ENCODE measurements around the gene TMEM175.
"Not testable (repeated sequence)": the region's sequence is repeated elsewhere in the genome, so short reads cannot be mapped to it uniquely, and the experiment has no call there.

Gene TMEM175

GRCh38 chr4:915041-915474, 17.2 kb upstream of the TMEM175 start:
- no peak for DNase-seq (ENCODE audit: extremely low read depth in 1 of 2, low read depth in 1 of 2)

DNA sequence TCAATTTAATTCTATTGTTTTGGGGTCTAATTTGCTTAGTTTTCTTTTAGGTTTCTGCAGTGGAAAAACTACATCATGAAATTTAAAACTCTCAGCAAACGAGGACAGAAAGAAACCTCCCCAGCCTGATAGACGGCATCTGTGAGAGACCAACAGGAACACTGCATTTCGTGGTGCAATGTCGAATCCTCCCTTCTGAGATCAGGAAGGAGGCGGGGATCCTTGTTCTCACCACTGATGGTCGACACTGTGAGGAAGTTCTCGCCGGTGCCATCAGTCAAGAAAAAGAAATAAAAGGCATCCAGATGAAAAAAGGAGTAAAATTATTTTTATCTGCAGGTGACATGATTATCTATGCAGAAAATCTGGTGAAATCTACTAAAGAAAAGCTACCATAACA, 16.7 kb upstream of the TMEM175 start:
- no peak for DNase-seq (ENCODE audit: extremely low read depth in 1 of 2, low read depth in 1 of 2)

- DNase-seq (ENCODE audit: extremely low read depth in 1 of 2, low read depth in 1 of 2): no peak
These were observed 14.8 kb upstream of the TMEM175 start for GRCh38 chr4:917466-917865.

DNA sequence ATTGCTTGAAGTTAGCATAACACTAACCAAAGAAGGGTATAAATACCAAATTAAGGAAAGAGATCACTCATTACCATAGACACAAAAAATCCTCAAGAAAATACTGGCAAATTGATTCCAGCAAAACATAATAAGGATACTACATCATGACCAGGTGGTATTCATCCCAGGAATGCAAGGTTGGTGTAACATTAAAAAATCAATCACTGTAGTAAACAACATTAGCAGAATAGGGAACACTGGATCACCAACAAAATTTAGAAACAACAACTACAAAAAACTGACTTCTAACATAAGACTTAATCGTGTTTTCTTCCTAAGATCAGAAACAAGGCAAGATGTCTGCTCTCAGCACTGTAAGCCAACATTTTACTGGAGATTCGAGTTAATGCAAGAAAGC, 14.3 kb upstream of the TMEM175 start:
- no peak for DNase-seq (ENCODE audit: extremely low read depth in 1 of 2, low read depth in 1 of 2)

- not testable (repeated sequence) for DNase-seq (ENCODE audit: extremely low read depth in 1 of 2, low read depth in 1 of 2)
These were observed 13.7 kb upstream of the TMEM175 start for GRCh38 chr4:918591-918990.

GRCh38 chr4:919004-919680, 13.1 kb upstream of the TMEM175 start:
- DNase-seq (ENCODE audit: extremely low read depth in 1 of 2, low read depth in 1 of 2): not testable (repeated sequence)

- no peak for DNase-seq (ENCODE audit: extremely low read depth in 1 of 2, low read depth in 1 of 2)
These were observed 10.4 kb upstream of the TMEM175 start for GRCh38 chr4:921830-922331.

DNA sequence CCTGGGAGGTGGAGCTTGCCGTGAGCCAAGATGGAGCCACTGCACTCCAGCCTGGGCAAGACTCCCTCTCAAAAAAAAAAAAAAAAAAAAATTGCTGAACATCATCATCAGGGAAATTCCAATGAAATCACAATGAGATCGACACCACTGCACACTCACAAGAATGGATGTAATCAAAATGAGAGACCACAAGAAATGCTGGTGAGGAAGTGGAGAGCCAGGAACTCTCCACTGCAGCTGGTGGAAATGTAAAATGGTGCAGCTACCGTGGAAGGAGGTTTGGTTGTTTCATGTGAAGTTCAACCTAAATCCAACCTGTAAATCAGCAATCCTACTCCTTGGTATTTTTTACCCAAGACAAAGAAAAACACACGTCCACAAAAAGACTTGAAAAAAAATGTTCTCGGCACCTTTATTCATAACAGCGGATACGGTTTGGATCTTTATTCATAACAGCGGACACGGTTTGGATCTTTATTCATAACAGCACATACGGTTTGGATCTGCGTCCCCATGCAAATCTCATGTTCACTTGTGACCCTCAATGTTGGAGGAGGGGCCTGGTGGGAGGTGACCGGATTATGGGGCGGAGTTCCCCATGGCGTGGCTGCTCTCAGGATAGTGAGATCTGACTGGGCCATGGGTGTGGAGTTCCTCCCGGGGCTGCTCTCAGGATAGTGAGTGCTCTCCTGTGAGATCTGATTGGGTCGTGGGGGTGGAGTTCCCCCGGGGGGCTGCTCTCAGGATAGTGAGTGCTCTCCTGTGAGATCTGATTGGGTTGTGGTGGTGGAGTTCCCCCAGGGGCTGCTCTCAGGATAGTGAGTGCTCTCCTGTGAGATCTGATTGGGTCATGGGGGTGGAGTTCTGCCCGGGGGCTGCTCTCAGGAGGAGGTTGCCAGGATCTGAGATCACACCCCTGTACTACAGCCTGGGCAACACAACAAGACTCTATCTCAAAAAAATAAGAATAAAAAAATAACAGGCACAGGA, 7.9 kb upstream of the TMEM175 start:
- DNase-seq (ENCODE audit: extremely low read depth in 1 of 2, low read depth in 1 of 2): peak in 1 of 2 donors; percentile 39

DNA sequence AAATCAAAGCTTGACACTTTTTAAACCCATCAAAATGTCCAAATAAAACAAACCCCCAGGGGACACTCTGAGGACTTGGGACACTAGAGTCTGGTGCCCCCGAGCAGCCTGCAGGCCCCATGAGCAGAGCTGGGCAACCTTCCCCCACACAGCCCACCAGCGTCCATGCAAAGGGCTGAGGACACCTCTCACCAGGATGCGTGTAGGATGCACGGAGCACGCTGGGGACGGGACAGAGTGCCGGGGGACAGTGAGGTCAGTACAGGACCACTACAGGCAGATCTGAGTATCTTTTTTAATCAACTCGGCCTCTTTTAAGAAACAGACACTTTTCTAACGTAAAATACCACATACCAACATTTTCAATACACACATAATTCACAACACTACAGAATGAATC, 7.1 kb upstream of the TMEM175 start:
- no peak for DNase-seq (ENCODE audit: extremely low read depth in 1 of 2, low read depth in 1 of 2)

DNA sequence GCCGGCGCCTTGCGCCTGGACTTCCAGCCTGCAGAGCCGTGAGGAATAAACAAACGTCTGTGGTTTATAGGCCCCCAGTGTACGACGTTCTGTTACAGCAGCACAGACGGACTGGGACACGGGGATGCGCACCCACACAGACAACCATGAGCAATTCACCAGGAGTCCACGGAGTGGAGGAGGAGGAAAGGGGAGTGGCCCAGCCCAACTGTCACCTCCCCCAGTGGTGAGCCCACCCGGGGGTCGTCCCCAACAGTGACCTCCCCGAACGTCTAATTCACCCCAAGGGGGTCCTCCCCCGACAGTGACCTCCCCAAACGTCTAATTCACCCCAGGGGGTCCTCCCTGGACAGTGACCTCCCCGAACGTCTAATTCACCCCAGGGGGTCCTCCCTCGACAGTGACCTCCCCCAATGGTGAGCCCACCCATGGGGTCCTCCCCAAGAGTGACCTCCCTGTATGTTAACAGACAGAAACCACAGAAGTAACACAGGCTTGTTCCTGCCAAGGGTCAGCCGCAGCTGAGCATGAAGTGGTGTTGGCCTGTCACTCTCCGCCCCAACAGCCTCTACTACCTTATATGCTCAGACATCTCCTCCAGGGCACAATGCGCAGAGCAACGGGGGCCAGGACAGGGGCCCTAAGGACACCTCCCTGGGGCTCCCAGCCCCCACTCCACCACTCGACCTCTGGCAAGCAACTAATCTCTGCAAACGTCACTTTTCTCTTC, 6.3 kb upstream of the TMEM175 start:
- no peak for DNase-seq (ENCODE audit: extremely low read depth in 1 of 2, low read depth in 1 of 2)

DNA sequence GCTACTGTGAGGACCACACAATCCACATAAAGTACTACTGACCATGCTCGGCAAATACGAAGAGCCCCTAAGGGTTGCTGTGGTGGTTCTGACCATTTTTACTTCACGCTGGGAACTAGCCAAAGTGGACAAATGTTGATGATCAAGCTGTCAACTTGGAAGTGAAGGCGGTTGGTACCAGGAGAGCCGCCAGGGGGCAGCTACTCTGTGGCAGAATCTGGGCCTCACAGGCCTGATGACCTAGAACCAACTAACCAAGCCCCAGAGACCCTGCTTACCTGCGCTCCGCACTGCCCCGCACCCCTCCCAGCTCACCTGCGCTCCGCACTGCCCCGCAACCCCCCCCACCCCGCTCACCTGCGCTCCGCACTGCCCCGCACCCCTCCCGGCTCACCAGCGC, 5.7 kb upstream of the TMEM175 start:
- DNase-seq (ENCODE audit: extremely low read depth in 1 of 2, low read depth in 1 of 2): no peak

- not testable (repeated sequence) for DNase-seq (ENCODE audit: extremely low read depth in 1 of 2, low read depth in 1 of 2)
These were observed 4.7 kb upstream of the TMEM175 start for GRCh38 chr4:927566-927965.

GRCh38 chr4:929096-929765, 3.0 kb upstream of the TMEM175 start:
- no peak for DNase-seq (ENCODE audit: extremely low read depth in 1 of 2, low read depth in 1 of 2)

GRCh38 chr4:930028-930551, 2.2 kb upstream of the TMEM175 start:
- no peak for DNase-seq (ENCODE audit: extremely low read depth in 1 of 2, low read depth in 1 of 2)

- no peak for DNase-seq (ENCODE audit: extremely low read depth in 1 of 2, low read depth in 1 of 2)
These were observed 1.4 kb upstream of the TMEM175 start for GRCh38 chr4:930827-931193.

- DNase-seq (ENCODE audit: extremely low read depth in 1 of 2, low read depth in 1 of 2): no peak
These were observed 883 bp upstream of the TMEM175 start for GRCh38 chr4:931194-931959.

DNA sequence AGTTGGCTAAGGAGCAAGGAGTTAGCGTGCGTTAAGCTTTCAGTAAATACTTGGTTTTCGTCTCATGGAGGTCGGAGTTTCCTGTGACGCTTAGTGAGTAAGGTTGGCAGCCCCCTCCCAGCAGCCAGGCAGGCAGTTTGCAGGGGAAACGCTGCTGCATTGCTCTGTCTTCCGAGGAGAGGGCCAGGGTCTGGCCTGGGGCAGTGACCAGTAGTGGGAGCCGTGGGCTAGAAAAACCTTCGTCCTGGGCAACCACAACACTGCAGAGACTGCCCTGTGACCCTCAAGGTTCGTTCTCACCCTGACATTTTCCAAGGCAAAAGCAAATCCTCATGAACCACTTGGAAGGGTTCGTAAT, 432 bp downstream of the TMEM175 start:
- no peak for DNase-seq (ENCODE audit: extremely low read depth in 1 of 2, low read depth in 1 of 2)

GRCh38 chr4:939508-939907, 7.2 kb downstream of the TMEM175 start:
- DNase-seq (ENCODE audit: extremely low read depth in 1 of 2, low read depth in 1 of 2): not testable (repeated sequence)

GRCh38 chr4:945274-946102, 13.2 kb downstream of the TMEM175 start:
- DNase-seq (ENCODE audit: extremely low read depth in 1 of 2, low read depth in 1 of 2): no peak
